NB4 (cell line): ENCODE data around the gene L3MBTL3.
"Not testable (repeated sequence)": the region's sequence is repeated elsewhere in the genome, so short reads cannot be mapped to it uniquely, and the experiment has no call there.

ENCODE experiments used
- DNase-seq: peaks from one replicate; pipeline ENCODE4 v3.0.0; 2010; ENCODE audit warnings: low read depth
- H3K4me3 ChIP-seq: one replicate; pipeline ENCODE4 v1.5.1; 2011; ENCODE audit warnings: mild to moderate bottlenecking, low read depth, low read length, moderate library complexity
- CTCF ChIP-seq: IDR thresholded peaks from one replicate; pipeline ENCODE4 v1.5.1; 2012; ENCODE audit warnings: low read depth, low read length
- MAX ChIP-seq: IDR thresholded peaks from 2 replicates; pipeline ENCODE4 v1.6.1; 2011; ENCODE audit warnings: low read depth, low read length
- MYC ChIP-seq: IDR thresholded peaks from 2 replicates; pipeline ENCODE4 v1.6.1; 2011; ENCODE audit warnings: low read depth, low read length
- POLR2A ChIP-seq: IDR thresholded peaks from 2 replicates; pipeline ENCODE4 v1.6.1; 2011; ENCODE audit warnings: mild to moderate bottlenecking; ENCODE audit not compliant: insufficient read length; ENCODE audit errors: extremely low read depth

The L3MBTL3 gene

DNA sequence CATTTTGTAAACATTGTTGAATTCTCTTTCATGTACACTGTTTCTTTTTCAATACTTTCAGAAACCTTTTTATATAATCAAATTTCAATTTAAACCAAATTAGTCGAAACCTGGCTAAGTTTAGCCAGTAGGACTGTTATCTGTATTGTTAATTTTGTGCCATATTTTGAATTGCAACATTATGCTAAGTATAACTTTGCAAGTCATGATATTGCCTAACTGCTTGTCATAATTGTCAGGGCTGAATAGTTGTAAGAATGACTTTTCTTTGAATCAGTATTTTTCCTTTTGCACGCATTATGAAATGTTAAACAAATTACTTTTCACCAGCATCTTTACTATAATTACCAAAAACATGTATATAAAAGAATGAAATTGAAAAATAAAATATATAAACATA, 121.7 kb downstream of the L3MBTL3 start:
- TF ChIP-seq POLR2A (no peak), MAX (no peak), CTCF (no peak), MYC (no peak)
- DNase-seq: peak; percentile 46
- H3K4me3 ChIP-seq: no peak overlapping the region

DNA sequence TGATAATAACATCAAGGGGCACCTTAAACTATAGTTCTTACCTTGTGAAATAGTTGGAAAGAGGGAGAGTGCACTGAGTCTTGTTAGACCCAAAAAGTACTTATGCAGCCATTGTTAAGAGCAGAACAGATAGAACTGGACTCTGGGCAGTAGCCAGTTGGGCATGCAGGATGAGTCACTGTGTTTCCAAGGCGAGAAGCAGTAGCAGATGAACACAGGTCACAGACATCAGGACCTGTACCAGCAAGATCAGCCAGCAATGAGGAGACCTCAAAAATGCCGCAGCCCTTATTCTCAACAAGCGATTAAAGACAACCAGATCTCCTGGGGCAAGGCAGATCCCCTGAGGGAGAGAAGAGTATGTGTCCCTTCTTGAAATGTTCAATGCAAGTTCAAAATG, 125.3 kb downstream of the L3MBTL3 start:
- TF ChIP-seq POLR2A (no peak), MAX (no peak), MYC (no peak), CTCF (no peak)
- no peak for DNase-seq
- no peak overlapping the region for H3K4me3 ChIP-seq

GRCh38 chr6:130147111-130147510, 128.7 kb downstream of the L3MBTL3 start:
- no peak overlapping the region for H3K4me3 ChIP-seq
- TF ChIP-seq POLR2A (no peak), MAX (no peak), MYC (no peak), CTCF (no peak)
- DNase-seq: no peak

DNA sequence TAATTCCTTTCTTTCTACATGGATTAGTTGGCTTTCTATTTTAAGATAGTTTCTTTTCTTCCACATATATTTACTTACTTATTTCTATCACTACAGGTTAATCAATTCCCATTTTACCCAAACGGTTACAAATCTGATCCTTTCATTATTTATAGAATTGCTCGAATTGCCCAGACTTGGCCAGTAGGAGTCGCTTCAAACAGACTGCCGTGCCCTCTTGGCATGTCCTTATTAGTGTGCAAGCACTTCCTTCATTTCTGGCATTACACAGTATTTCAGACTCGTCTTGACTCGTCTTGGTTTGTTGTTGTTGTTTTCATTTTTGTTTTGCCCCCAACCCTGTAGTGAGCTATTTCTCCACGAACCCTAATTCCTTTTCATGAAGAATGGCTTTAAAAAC, 129.8 kb downstream of the L3MBTL3 start:
- TF ChIP-seq POLR2A (no peak), CTCF (peak; percentile 33), MAX (no peak)
- no peak overlapping the region for H3K4me3 ChIP-seq
- peak; percentile 26 for DNase-seq

DNA sequence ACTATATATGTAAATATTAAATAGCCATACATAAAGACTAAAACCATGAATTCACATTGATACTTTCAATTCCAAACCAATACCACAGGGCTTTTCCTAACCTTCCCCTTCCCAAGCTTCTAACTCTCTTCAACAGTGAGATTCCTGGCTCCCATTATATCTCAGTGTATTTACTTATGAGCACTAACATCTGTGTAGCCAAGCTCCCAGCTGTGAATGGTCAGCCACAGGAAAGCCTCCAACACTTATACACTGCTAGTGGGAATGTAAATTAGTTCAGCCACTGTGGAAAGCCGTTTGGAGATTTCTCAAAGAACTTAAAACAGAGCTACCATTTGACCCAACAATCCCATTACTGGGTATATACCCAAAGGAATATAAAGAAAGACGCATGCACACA, 130.6 kb downstream of the L3MBTL3 start:
- not testable (repeated sequence) for H3K4me3 ChIP-seq, DNase-seq

- no peak overlapping the region for H3K4me3 ChIP-seq
- DNase-seq: no peak
- TF ChIP-seq CTCF (no peak), MAX (no peak), MYC (no peak), POLR2A (no peak)
These were observed 132.5 kb downstream of the L3MBTL3 start for GRCh38 chr6:130150906-130151305.
